ENCODE data around the gene PSMD2.

GRCh38 chr3:184277366-184277765, 21.7 kb upstream of the PSMD2 start:
- TF ChIP-seq TAF1 (IDR thresholded peaks at IDR 0.05; ENCODE audit: borderline replicate concordance, low read depth, low read length) (no peak), POLR2AphosphoS5 (IDR thresholded peaks at IDR 0.05; ENCODE audit: low read depth, low read length) (no peak), POLR2A (IDR thresholded peaks at IDR 0.05; ENCODE audit: low read depth, low read length) (no peak)

Data from GM12892 (cell line).